ENCODE measurements around the gene SORCS2.

GRCh38 chr4:7584606-7585159 is 392.3 kb downstream of the SORCS2 start:
- TF ChIP-seq CTCF (IDR thresholded peaks at IDR 0.05; ENCODE audit: low read length) (no peak), EZH2 (IDR thresholded peaks at IDR 0.05; ENCODE audit: borderline replicate concordance, low read length) (no peak)

All from OCI-LY1 (cell line).